Inferior parietal cortex (tissue), 1 donor: ENCODE results near the gene TULP3.

Experiments used
- DNase-seq: peaks from one replicate; pipeline ENCODE4 v3.0.0-alpha.2; 2016; ENCODE audit errors: extremely low spot score

The TULP3 gene

DNA sequence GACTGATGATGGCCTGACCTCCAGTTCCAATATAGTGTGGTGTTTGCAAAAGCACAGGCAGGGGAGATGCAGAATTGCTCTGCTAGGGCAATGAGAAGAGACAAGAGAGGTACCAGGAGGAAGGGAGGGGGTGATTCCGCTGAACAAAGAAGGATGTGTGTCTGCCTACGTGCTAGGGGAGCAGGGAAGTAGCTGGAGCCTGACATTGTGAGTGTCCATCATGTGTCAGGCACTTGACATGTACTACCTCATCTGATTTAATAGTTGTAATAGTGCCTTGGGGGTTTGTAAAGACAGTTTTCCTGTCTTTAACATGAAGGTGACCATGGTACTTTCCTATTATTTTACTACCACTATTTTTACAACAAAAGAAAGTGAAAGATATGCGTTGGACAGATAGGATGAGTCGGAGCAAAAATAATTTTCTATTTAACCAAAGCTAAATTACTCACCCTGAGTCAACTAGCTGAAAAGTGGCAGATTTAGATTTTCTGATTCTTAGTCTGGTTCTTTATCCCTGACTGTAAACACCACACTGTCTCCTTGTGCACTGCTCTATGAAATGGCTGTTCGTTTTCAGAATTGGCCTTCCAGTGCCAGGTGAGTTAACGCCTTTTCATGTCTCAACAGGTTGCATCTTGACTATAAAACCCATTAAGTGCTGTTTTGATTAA lies 34.8 kb downstream of the TULP3 start:
- no peak for DNase-seq

DNA sequence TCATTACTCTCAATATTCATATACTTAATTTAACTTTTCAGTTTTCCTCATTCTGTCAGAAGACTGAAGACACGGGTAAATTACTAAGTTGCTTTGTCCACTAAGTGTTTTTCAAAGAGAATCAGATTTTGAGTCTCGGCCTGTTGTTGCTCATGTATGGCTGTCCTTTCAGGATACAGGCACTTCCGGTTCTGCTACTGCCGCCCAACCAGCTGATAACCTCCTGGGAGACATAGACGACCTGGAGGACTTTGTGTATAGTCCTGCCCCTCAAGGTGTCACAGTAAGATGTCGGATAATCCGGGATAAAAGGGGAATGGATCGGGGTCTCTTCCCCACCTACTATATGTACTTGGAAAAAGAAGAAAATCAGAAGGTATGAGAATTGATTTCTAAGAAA lies 40.2 kb downstream of the TULP3 start:
- DNase-seq, result no peak

DNA sequence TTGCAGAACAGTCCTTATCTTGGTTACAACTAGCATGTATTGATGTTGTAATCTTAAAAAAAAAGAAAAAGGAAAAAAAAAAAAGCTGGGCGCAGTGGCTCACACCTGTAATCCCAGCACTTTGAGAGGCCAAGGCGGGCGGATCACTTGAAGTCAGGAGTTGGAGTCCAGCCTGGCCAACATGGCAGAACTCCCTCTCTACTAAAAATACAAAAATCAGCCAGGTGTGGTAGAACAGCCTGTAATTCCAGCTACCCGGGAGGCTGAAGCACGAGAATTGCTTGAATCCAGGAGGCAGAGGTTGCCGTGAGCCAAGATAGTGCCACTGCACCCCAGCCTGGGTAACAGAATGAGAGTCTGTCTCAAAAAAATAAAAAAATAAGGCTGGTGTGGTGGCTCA lies 42.9 kb downstream of the TULP3 start:
- no peak for DNase-seq

DNA sequence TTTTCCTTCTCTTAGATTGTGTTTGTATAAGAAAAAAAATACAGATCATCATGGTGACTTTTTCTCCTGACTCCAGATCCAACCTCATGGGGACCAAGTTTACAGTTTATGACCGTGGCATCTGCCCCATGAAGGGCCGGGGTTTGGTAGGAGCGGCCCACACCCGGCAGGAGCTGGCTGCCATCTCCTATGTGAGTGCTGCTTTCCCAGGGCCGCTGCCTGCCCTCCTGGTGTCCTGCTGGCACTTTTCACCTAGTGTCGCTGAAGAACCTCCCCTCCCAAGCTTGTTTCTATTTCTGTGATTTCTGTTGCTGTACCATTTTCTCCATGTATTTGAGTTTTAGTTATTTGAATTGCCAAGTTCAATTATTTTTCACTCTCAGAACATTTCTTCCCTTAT lies 43.7 kb downstream of the TULP3 start:
- DNase-seq, result no peak

DNA sequence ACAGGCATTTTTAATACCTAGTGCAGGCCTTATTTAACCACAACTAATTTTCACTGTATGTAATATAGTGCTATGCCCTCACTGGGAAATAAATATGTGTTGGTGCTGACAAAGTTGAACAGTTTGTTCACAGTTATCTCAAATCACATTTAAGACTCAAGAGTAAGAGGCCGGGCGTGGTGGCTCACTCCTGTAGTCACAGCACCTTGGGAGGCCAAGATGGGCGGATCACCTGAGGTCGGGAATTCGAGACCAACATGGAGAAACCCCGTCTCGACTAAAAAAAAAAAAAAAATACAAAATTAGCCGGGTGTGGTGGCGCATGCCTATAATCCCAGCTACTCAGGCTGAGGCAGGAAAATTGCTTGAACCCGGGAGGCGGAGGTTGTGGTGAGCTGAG lies 45.6 kb downstream of the TULP3 start:
- no peak for DNase-seq

GRCh38 chr12:2937500-2937899 lies 46.8 kb downstream of the TULP3 start:
- DNase-seq, result no peak

GRCh38 chr12:2939191-2939590 lies 48.5 kb downstream of the TULP3 start:
- no peak for DNase-seq

- no peak for DNase-seq
Measured at GRCh38 chr12:2940564-2940963, 49.9 kb downstream of the TULP3 start.

- no peak for DNase-seq
Measured at GRCh38 chr12:2941524-2941923, 50.8 kb downstream of the TULP3 start.

GRCh38 chr12:2944401-2945047 lies 53.8 kb downstream of the TULP3 start:
- DNase-seq, result peak; percentile 60

DNA sequence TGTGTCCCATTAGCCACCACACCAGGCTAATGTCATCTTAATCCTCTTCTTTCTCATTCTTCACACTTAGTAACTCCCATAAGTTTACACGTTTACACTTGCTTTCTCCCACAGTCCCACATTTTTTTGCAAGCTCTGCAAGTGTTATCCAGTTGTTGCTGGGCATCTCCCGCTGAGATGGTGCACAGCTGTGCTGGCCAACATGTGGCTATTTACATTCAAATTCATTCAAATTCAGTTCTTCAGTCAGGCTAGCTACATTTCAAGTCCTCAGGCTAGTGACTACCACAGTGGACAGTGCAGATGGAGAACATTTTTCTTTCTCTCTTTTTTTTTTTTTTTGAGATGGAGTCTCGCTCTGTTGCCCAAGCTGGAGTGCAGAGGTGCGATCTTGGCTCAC lies 58.7 kb downstream of the TULP3 start:
- no peak for DNase-seq

GRCh38 chr12:2955888-2956287 lies 65.2 kb downstream of the TULP3 start:
- DNase-seq, result no peak

GRCh38 chr12:2957816-2958431 lies 67.2 kb downstream of the TULP3 start:
- DNase-seq, result no peak

- no peak for DNase-seq
Measured at GRCh38 chr12:2958432-2959191, 67.9 kb downstream of the TULP3 start.

DNA sequence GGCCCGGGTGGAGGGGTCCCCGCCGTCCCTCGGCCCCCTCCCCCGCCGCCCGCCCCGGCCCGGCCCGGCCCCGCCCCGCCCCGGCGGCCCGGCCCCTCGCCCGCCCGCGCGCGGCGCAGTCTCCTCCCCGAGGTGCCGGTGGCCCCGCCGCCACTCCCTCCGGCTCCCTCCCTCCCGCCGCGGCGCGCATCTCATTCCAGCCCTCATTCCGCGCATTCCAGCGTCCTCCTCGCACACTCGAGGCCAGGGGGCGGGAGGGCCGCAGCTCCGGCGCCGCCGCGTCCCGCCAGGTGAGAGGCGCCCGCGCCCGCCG lies 68.5 kb downstream of the TULP3 start, which contains the start of gene TEAD4:
Gene TEAD4 (plus strand): TSS at position 206 of the 313 bp plus-strand sequence.
- DNase-seq, result no peak

DNA sequence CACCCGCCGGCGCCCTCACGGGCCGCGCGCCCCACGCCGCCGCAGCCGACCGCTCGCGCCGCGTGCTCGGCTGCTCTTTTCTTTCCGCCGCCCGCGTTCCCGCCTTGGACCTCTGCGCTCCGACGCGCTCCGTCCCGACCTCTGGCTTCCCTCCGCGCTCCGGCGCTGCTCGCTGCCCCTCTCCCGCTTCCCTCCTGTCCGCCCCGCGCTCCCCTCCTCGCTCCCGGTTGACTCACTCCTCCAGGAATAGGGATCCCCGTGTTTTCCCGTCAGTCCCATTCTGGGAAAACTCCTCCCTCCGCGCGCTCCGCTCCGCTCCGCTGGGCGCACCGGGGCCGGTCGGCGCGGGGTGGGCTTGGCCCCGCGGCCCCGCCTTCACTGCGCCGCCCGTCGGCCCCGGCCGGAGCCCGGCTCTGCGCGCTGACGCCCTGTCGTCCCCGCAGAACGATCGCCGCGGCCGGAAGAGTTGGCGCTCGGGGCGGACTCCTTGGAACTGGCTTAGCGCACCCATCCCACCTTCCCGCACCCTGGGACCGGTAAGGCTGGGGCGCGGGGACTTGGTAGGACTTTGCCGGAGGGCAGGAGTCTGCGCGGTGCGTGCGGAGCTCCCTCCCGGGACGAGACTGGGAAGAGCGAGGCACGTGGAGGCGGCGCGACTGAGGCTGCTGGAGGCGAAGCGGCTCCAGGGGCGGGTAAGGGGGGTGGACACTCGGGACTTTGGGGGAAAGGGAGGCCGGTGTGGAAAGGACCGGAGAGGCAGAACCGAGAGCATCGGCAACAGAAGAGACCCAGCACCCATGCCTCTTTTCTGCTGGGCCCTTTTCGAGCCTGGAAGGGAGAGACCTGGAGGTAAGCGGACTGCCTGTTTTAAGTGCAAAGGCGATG lies 69.1 kb downstream of the TULP3 start:
- DNase-seq, result no peak

DNA sequence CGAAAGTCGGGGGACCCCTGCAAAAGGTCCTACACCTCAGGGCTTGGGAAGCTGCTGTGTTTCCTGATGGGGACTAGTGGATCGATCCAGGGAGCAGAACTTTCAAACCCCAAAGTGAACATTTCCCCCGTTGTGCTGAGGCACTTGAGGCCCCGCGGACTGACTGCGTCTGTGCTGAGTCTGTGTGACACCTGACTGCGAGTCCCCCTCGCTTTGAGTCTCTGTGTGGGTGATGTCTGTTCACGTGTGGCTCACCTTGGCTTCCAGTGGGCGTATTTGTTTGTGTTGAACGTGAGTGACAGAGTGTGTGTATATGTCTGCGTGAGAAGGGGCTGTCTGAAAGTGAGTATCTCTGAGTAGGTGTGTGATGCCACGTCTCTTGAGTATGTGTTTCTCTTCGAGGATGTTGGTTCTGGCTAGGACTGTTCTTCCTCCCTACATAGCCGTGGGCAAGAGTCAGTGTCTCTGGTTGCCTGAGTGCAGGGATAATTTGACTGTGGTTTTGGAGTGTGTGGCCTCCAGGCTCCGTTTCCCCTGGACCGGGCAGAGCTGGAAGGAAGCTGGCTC lies 69.8 kb downstream of the TULP3 start:
- DNase-seq, result no peak

GRCh38 chr12:2960996-2961616 lies 70.4 kb downstream of the TULP3 start:
- no peak for DNase-seq

GRCh38 chr12:2961705-2962104 lies 71.0 kb downstream of the TULP3 start:
- no peak for DNase-seq

DNA sequence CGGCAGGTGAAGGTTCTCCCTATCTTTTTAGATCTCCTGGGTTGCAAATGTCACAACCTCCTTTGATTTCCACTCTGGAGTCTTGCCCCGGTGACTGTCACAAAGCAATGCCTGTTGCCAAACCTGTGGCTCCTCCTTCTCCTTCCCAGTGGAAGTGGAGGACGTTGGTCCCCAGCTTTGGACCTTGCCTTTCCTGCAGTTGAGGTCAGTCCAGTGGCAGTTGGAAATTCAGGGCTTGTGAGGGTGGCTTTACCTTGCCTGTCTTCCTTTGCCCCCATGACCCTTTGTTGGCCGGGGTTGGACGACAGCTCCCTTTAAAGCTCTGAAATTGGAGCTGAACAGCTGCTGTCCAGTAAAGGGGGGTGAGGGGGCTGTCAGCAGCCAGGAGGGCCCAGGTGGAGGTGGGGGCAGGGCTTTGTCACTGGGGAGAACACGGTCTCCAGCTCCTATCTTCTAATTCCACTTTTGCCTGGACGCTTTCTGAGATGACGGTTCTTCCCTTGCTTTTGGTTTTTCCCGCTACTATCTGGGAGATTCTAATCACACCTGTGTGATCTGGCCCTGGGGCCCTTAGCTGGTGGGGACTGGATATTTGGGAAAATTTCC lies 72.6 kb downstream of the TULP3 start:
- no peak for DNase-seq
